DMS114 treated with DMSO at 0.1 percent for 48 hours (cell line): ENCODE results near the gene ZNF57.
"Not testable (repeated sequence)": the region's sequence is repeated elsewhere in the genome, so short reads cannot be mapped to it uniquely, and the experiment has no call there.

ENCODE experiments used
- DNase-seq: peaks from one replicate; lab custom pipeline; 2025; ENCODE audit not compliant: unreplicated experiment; lab: John Stamatoyannopoulos, UW

ZNF57 gene

GRCh38 chr19:2896694-2897093 is 4.0 kb upstream of the ZNF57 start:
- no peak for DNase-seq

- no peak for DNase-seq
Measured at GRCh38 chr19:2902590-2903218, 2.0 kb downstream of the ZNF57 start.

DNA sequence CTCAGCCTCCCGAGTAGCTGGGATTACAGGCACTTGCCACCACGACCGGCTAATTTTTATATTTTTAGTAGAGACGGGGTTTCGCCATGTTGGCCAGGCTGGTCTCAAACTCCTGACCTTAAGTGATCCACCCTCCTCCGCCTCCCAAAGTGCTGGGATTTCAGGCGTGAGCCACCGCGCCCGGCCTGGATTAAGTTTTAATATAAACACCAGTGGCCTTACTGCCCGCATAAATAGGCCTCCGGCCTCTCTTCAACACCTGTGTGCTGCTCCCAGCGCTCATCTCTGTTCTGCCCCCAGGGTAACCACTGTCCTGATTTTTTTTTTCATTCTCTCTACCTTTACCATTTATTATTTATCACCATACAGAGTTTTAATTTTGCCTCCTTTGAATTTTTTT is 2.6 kb downstream of the ZNF57 start:
- DNase-seq: not testable (repeated sequence)

GRCh38 chr19:2905918-2906519 is 5.3 kb downstream of the ZNF57 start:
- no peak for DNase-seq

- no peak for DNase-seq
Measured at GRCh38 chr19:2906631-2907195, 6.0 kb downstream of the ZNF57 start.

DNA sequence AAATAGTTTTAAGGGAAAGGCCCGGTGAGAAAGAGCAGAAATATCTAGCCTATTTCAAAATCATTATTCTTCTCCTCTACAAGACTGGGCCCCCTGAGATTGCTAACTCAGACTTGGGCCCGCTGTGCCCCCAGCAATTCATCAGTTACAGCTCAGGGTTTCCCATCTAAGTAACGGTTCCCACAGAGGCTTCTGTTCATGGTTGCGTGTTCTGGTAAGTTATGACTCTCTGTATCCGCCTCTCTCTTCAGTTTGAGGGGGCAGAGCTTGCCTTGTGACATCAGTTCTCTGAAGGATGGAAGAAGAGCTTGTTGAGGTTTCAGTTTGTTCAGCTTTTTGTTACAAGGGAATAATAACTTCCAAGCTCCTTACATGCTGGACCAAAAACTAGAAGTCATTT is 11.6 kb downstream of the ZNF57 start:
- no peak for DNase-seq

- no peak for DNase-seq
Measured at GRCh38 chr19:2917275-2918184, 16.8 kb downstream of the ZNF57 start.

DNA sequence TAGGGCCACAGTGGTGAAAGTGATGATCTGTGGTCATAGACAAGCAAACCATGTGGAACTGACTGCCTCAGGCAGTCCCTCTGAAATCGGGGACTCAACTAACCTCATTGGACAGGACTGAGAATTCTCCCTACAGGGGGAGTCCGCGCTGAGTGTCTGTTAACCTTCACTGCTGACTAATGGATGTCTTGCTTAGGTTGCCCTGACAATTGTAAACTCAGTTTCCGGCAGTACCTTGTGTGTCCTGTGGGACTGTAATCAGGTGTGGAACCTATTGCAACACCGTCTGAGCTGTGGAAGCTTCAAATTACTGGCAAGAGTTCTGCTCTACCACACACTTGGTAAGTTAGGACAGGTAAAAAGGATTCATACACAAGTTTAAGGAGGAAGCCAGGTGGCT is 22.3 kb downstream of the ZNF57 start:
- no peak for DNase-seq

- DNase-seq: no peak
Measured at GRCh38 chr19:2923510-2923909, 22.8 kb downstream of the ZNF57 start.

GRCh38 chr19:2926341-2927031 is 25.8 kb downstream of the ZNF57 start:
- DNase-seq: no peak

DNA sequence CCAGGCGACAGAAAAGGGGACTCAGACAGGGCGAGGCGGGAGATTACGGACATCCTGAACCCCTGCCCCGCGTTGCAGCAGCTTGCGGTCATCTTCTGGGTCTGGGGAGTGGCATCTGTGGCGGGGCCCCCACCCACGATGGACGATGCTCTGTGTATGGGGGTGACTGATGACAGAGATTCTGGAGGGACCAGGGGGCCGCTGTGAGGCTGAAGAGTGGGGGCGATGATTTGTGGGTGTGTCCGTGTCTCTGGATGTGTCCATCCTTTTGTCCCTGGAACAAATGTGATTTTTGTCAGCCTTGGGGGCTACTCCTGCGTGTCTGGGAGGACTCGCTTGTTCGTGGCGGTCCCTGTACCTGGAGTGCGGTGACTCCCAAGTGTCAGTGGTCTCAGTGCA is 26.3 kb downstream of the ZNF57 start:
- no peak for DNase-seq

GRCh38 chr19:2933490-2933910 is 32.8 kb downstream of the ZNF57 start:
- no peak for DNase-seq

- not testable (repeated sequence) for DNase-seq
Measured at GRCh38 chr19:2935863-2936262, 35.1 kb downstream of the ZNF57 start.

DNA sequence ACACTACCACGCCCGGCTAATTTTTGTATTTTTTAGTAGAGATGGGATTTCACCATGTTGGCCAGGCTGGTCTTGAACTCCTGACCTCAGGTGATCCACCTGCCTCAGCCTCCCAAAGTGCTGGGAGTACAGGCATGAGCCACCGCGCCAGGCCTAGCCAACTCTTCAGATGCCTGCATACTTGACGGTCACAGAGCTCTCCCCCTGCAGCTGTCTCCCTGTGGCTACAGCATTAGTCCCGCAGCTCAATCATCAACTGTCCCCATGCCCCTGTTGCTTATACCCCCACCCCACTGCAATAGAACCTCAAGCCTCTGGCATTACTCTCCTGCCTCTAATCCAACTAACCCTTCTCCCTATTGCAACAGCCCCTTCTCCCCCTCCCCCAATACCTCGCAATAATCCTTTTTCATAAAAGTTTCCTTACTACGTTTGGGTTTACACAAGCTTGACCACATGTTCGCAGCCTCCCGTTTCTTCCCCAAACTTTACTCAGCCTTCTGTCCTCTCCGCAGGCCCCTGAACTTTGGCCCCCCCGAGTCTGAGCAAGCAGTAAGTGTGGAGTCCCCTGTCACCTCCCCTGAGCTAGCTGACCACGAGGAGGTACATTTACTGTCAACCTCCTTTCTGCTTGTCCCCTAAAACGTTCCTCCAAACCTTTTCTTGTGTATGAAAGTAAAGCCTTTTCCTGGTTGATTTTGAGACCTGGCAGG is 42.4 kb downstream of the ZNF57 start:
- DNase-seq: no peak

- no peak for DNase-seq
Measured at GRCh38 chr19:2944403-2944774, 43.7 kb downstream of the ZNF57 start.

- peak; percentile 93 for DNase-seq
Measured at GRCh38 chr19:2944775-2945574, 44.2 kb downstream of the ZNF57 start, which contains the start of gene ZNF77. TSS of gene ZNF77 (minus strand) at chr19:2944971. CDS start at chr19:2944840, 131 bp downstream.

- DNase-seq: no peak
Measured at GRCh38 chr19:2945575-2946184, 45.0 kb downstream of the ZNF57 start.

DNA sequence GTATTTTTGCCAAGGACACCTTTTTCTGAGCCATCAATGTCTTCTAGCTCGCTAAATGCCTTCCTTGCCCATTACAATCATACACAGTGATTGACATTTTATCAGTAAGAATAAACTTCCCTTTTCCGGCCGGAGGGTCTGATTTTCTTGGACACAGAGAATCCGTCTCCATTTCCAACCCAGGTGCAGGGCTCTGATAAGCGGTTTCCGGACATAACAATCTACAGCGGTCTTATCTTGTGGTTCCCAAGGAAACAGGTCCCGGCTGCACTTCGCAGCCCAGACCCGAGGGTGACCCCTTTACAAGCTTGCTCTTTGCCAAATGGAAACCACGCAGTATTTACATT is 49.2 kb downstream of the ZNF57 start:
- DNase-seq: no peak
